ENCODE measurements around the gene GOLIM4.

Gene GOLIM4

GRCh38 chr3:168127466-168127865 is 31.7 kb upstream of the GOLIM4 start:
- no peak overlapping the region for H3K4me3 ChIP-seq (replicated peaks in 1 of 2; ENCODE audit: low read depth in 2 of 2, low read length in 2 of 2)
- no peak for TF ChIP-seq CTCF (IDR thresholded peaks at IDR 0.05; ENCODE audit: low read depth, low read length)
- no peak for DNase-seq (ENCODE audit: low read depth in 2 of 2)

GRCh38 chr3:168124791-168125190 is 29.1 kb upstream of the GOLIM4 start:
- TF ChIP-seq CTCF (IDR thresholded peaks at IDR 0.05; ENCODE audit: low read depth, low read length): no peak
- DNase-seq (ENCODE audit: low read depth in 2 of 2): no peak
- no peak overlapping the region for H3K4me3 ChIP-seq (replicated peaks in 1 of 2; ENCODE audit: low read depth in 2 of 2, low read length in 2 of 2)

- no peak for DNase-seq (ENCODE audit: low read depth in 2 of 2)
- TF ChIP-seq CTCF (IDR thresholded peaks at IDR 0.05; ENCODE audit: low read depth, low read length): no peak
- H3K4me3 ChIP-seq (replicated peaks in 1 of 2; ENCODE audit: low read depth in 2 of 2, low read length in 2 of 2): no peak overlapping the region
Measured at GRCh38 chr3:168124291-168124690, 28.6 kb upstream of the GOLIM4 start.

GRCh38 chr3:168123201-168124176 is 27.8 kb upstream of the GOLIM4 start:
- DNase-seq (ENCODE audit: low read depth in 2 of 2): peak in 1 of 2 donors; percentile 20
- H3K4me3 ChIP-seq (replicated peaks in 1 of 2; ENCODE audit: low read depth in 2 of 2, low read length in 2 of 2): no peak overlapping the region
- no peak for TF ChIP-seq CTCF (IDR thresholded peaks at IDR 0.05; ENCODE audit: low read depth, low read length)

- H3K4me3 ChIP-seq (replicated peaks in 1 of 2; ENCODE audit: low read depth in 2 of 2, low read length in 2 of 2): no peak overlapping the region
- TF ChIP-seq CTCF (IDR thresholded peaks at IDR 0.05; ENCODE audit: low read depth, low read length): no peak
- DNase-seq (ENCODE audit: low read depth in 2 of 2): peak; percentile 54 to 82
Measured at GRCh38 chr3:168121184-168122017, 25.7 kb upstream of the GOLIM4 start.

GRCh38 chr3:168117853-168118313 is 22.2 kb upstream of the GOLIM4 start:
- no peak overlapping the region for H3K4me3 ChIP-seq (replicated peaks in 1 of 2; ENCODE audit: low read depth in 2 of 2, low read length in 2 of 2)
- no peak for TF ChIP-seq CTCF (IDR thresholded peaks at IDR 0.05; ENCODE audit: low read depth, low read length)
- peak; percentile 30 to 80 for DNase-seq (ENCODE audit: low read depth in 2 of 2)
